Endothelial cell of umbilical vein (primary cell): ENCODE results near the gene SWI5. TPM values are rescaled to one million over a fixed set of nuclear protein-coding genes. Genes with fewer than 3 reads are reported as not detected.

Experiments used
- BruUV-seq: library from RNA; stranded (reverse); fragments of 400-500 nt; replicated peaks from 2 replicates; lab custom pipeline; 2021; lab: Mats Ljungman, UMichigan
- CTCF ChIA-PET: fragments of 300-600, 350-600 bp; sonication (Branson Sonifier 250); formaldehyde crosslinking; loops from one replicate; lab custom pipeline; 2021; ENCODE audit warnings: antibody characterized with exemption, inconsistent platforms; lab: Charles Lee
- POLR2A ChIA-PET: fragments of 300-600, 350-600 bp; sonication (Branson Sonifier 250); formaldehyde crosslinking; loops from one replicate; lab custom pipeline; 2021; ENCODE audit warnings: antibody characterized with exemption, inconsistent platforms; lab: Charles Lee
- DNase-seq: peaks from one replicate; pipeline ENCODE4 v3.0.0-alpha.2; 2011; ENCODE audit warnings: low read depth, low spot score
- FAIRE-seq: peaks from 2 replicates; lab custom pipeline; 2011; peaks lifted over from hg19 to GRCh38; lab: Jason Lieb, UNC
- H2AFZ ChIP-seq: 2 replicates; pipeline ENCODE4 v1.6.0; 2012; ENCODE audit warnings: low read depth, low read length, control low read depth, inconsistent platforms
- H3K27ac ChIP-seq: 2 replicates; pipeline ENCODE4 v1.5.1; 2011; ENCODE audit warnings: low read depth, mild to moderate bottlenecking, control low read depth, low read length, moderate library complexity; ENCODE audit not compliant: insufficient read depth
- H3K27me3 ChIP-seq, 2 experiments: 2 replicates each; pipeline versions ENCODE4 v1.6.0 to v1.6.1; 2011; ENCODE audit warnings: low read length in 2 of 2, mixed read lengths in 1 of 2; ENCODE audit not compliant: control insufficient read depth in 2 of 2, insufficient read depth in 2 of 2
- H3K36me3 ChIP-seq, 2 experiments: 2 replicates in 1 of 2; 3 replicates in 1 of 2; pipeline ENCODE4 v1.5.1; 2011; ENCODE audit warnings: low read length in 2 of 2, mild to moderate bottlenecking in 1 of 2, moderate library complexity in 1 of 2; ENCODE audit not compliant: control insufficient read depth in 2 of 2, insufficient read depth in 2 of 2; ENCODE audit errors: extremely low read depth in 1 of 2
- H3K4me1 ChIP-seq: 3 replicates; pipeline ENCODE4 v1.5.1; 2011; ENCODE audit warnings: mild to moderate bottlenecking, low read length; ENCODE audit not compliant: control insufficient read depth, insufficient read depth; ENCODE audit errors: extremely low read depth
- H3K4me2 ChIP-seq: 2 replicates; pipeline ENCODE4 v1.6.1; 2011; ENCODE audit warnings: low read length, control low read depth, mixed read lengths; ENCODE audit not compliant: insufficient read depth
- H3K4me3 ChIP-seq, 3 experiments: fragments of 200-600 bp in 1 of 3; sonication (generic), shearing (Covaris generic) in 1 of 3; replicated peaks in 1 of 3; 2 replicates each; pipeline ENCODE4 v1.5.1; 2011 to 2016; ENCODE audit warnings: control low read depth in 3 of 3, low read length in 3 of 3, mild to moderate bottlenecking in 2 of 3, inconsistent platforms in 1 of 3, low read depth in 1 of 3, moderate library complexity in 1 of 3; ENCODE audit not compliant: insufficient read depth in 1 of 3
- H3K79me2 ChIP-seq: 2 replicates; pipeline ENCODE4 v1.6.0; 2012; ENCODE audit warnings: low read length, inconsistent platforms; ENCODE audit not compliant: control insufficient read depth, insufficient read depth
- H3K9ac ChIP-seq: replicated peaks from 2 replicates; pipeline ENCODE3; 2011; ENCODE audit warnings: low read length, control low read depth; ENCODE audit not compliant: insufficient read depth; ENCODE audit errors: extremely low read depth
- H3K9me1 ChIP-seq: replicated peaks from 3 replicates; pipeline ENCODE4 v1.6.0; 2011; ENCODE audit warnings: mild to moderate bottlenecking, low read length; ENCODE audit not compliant: control insufficient read depth, insufficient read depth; ENCODE audit errors: extremely low read depth
- H3K9me3 ChIP-seq: replicated peaks from 2 replicates; pipeline ENCODE4 v1.5.1; 2012; ENCODE audit warnings: low read length, inconsistent platforms; ENCODE audit not compliant: control insufficient read depth, insufficient read depth
- H4K20me1 ChIP-seq: replicated peaks from 2 replicates; pipeline ENCODE3; 2011; ENCODE audit warnings: mild to moderate bottlenecking, low read length; ENCODE audit not compliant: control insufficient read depth, insufficient read depth; ENCODE audit errors: extremely low read depth
- EZH2 ChIP-seq: IDR thresholded peaks from 2 replicates; pipeline ENCODE4 v1.6.1; 2012; ENCODE audit warnings: borderline replicate concordance, low read depth, mild to moderate bottlenecking, moderate library complexity, low read length, inconsistent platforms; ENCODE audit not compliant: severe bottlenecking
- FOS ChIP-seq: IDR thresholded peaks from 2 replicates; pipeline ENCODE4 v1.6.1; 2011; ENCODE audit warnings: mild to moderate bottlenecking, low read length, moderate library complexity, borderline replicate concordance; ENCODE audit not compliant: insufficient read depth
- GATA2 ChIP-seq: IDR thresholded peaks from 2 replicates; pipeline ENCODE4 v1.7.0; 2011; ENCODE audit warnings: low read depth, mild to moderate bottlenecking, moderate library complexity, mixed read lengths, low read length; ENCODE audit not compliant: insufficient read length, insufficient read depth
- JUN ChIP-seq: IDR thresholded peaks from 2 replicates; pipeline ENCODE4 v1.6.1; 2011; ENCODE audit warnings: borderline replicate concordance, low read depth; ENCODE audit not compliant: insufficient read length, insufficient read depth
- MYC ChIP-seq: IDR thresholded peaks from one replicate; pipeline ENCODE4 v1.6.1; 2011; ENCODE audit warnings: mild to moderate bottlenecking, low read depth, low read length
- POLR2A ChIP-seq: IDR thresholded peaks from 2 replicates; pipeline ENCODE4 v1.6.1; 2012; ENCODE audit warnings: low read depth, mild to moderate bottlenecking, control low read depth, low read length
- POLR2AphosphoS5 ChIP-seq: IDR thresholded peaks from 2 replicates; pipeline ENCODE4 v1.6.1; 2012; ENCODE audit warnings: low read depth, mild to moderate bottlenecking, control low read depth, low read length, moderate library complexity; ENCODE audit not compliant: insufficient read depth
- dilution Hi-C: fragments of 300-500 bp; cut with MboI; formaldehyde crosslinking; loops from one replicate; pipeline ENCODE4 v1.15.0; 2019; ENCODE audit warnings: low sequenced_read_pairs; ENCODE audit not compliant: extremely low pct_ligation_motif_present
- intact Hi-C: fragments of 100-400 bp; cut with micrococcal nuclease; formaldehyde crosslinking; loops from one replicate; pipeline ENCODE4 v1.10.0; 2022
- polyA plus RNA-seq, 4 experiments: library from polyadenylated mRNA; depleted of rRNA in 3 of 4; stranded (reverse) in 3 of 4; unstranded in 1 of 4; fragments of >200 nt; gene quantifications; 2 replicates each; pipeline versions ENCODE4 v1.2.1 to v1.2.3, GENCODE V29; 2011 to 2012; ENCODE audit warnings: missing spikeins in 1 of 4
- total RNA-seq: library from RNA; stranded (reverse); gene quantifications from 2 replicates; pipeline ENCODE4 v1.2.3, GENCODE V29; 2021
- TF ChIP-seq, protein P1 (sequence below): IDR thresholded peaks from 2 replicates; pipeline ENCODE4 v1.6.1; 2011; ENCODE audit not compliant: insufficient read depth, insufficient read length
- TF ChIP-seq, protein P2 (sequence below), 2 donors: IDR thresholded peaks; 1 replicate in 1 of 2; 2 replicates in 1 of 2; pipeline ENCODE4 v1.5.1; 2011; ENCODE audit warnings: low read length in 2 of 2, mild to moderate bottlenecking in 2 of 2, moderate library complexity in 2 of 2, control low read depth in 1 of 2, inconsistent platforms in 1 of 2, low read depth in 1 of 2; ENCODE audit not compliant: insufficient read depth in 1 of 2; ENCODE audit errors: extremely low read depth in 1 of 2

The SWI5 gene
- total and polyA plus RNA-seq, 2 donors (not counting 3 experiments of a cell fraction or from before 2014, with no cell fraction given) = 21.2 to 58.0 TPM

DNA sequence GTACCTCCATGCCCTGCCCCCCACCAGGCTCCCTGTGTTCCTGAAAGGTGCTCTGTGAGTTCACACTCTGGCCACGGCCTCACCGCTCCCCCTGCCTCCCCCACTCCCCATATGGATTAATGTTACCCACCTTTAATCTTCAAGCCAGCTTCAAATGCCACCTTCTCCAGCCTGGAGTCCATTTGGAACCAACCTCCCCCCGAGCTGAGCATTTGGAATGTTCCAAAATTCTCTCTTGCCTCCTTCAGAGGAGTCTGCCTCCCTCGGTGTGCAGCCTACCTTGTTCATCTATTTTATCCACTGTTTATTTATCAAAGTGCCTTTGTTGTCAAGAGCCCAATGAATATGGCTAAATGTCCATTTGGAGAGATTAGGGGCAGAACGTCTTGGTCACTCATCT, 4.6 kb upstream of the SWI5 start:
- peaks cover 8% of the 10 kb centered on the region for H3K4me1 ChIP-seq
- ChIA-PET POLR2A (no interaction called here), CTCF (no interaction called here)
- FAIRE-seq (no peak), DNase-seq (no peak)
- dilution Hi-C loops (no loop called here), intact Hi-C loops (no loop called here)
- H3K4me2 ChIP-seq = no peak overlapping the region
- no peak overlapping the region for H2AFZ ChIP-seq
- H3K79me2 ChIP-seq = peaks cover 20% of the 10 kb centered on the region
- H3K27me3 ChIP-seq = no peaks in the 10 kb centered on the region
- peaks cover 8 to 36% of the 10 kb centered on the region in 2 experiments for H3K36me3 ChIP-seq
- no TSS peak for BruUV-seq
- H4K20me1 ChIP-seq = no peaks in the 10 kb centered on the region
- H3K9me3 ChIP-seq = no peaks in the 10 kb centered on the region
- no peak for TF ChIP-seq POLR2AphosphoS5
- no peak for TF ChIP-seq GATA2
- no peak for TF ChIP-seq EZH2
- TF ChIP-seq, protein P1, sequence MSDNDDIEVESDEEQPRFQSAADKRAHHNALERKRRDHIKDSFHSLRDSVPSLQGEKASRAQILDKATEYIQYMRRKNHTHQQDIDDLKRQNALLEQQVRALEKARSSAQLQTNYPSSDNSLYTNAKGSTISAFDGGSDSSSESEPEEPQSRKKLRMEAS = no peak
- TF ChIP-seq FOS = no peak
- TF ChIP-seq, protein P2, sequence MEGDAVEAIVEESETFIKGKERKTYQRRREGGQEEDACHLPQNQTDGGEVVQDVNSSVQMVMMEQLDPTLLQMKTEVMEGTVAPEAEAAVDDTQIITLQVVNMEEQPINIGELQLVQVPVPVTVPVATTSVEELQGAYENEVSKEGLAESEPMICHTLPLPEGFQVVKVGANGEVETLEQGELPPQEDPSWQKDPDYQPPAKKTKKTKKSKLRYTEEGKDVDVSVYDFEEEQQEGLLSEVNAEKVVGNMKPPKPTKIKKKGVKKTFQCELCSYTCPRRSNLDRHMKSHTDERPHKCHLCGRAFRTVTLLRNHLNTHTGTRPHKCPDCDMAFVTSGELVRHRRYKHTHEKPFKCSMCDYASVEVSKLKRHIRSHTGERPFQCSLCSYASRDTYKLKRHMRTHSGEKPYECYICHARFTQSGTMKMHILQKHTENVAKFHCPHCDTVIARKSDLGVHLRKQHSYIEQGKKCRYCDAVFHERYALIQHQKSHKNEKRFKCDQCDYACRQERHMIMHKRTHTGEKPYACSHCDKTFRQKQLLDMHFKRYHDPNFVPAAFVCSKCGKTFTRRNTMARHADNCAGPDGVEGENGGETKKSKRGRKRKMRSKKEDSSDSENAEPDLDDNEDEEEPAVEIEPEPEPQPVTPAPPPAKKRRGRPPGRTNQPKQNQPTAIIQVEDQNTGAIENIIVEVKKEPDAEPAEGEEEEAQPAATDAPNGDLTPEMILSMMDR (IDR thresholded peaks at IDR 0.05; ENCODE audit: extremely low read depth in 1 of 2, insufficient read depth in 1 of 2, low read depth in 1 of 2, low read length in 2 of 2) = no peak
- TF ChIP-seq JUN = no peak
- no peak for TF ChIP-seq POLR2A
- no peak for TF ChIP-seq MYC
- no peaks in the 10 kb centered on the region for H3K9me1 ChIP-seq
- H3K9ac ChIP-seq = no peak overlapping the region
- H3K4me3 ChIP-seq = no peak overlapping the region
- H3K27ac ChIP-seq = no peak overlapping the region
